Forelimb muscle (tissue), 1 donor: Measurements from ENCODE around the gene RILP. TPM values are rescaled to one million over a fixed set of nuclear protein-coding genes. Genes with fewer than 3 reads are reported as not detected.

Experiments
- DNase-seq: peaks from one replicate; pipeline ENCODE4 v3.0.0-alpha.2; 2013; ENCODE audit warnings: low read depth
- polyA plus RNA-seq: library from polyadenylated mRNA; unstranded; fragments of 120-200 nt; gene quantifications from one replicate; pipeline ENCODE4 v1.2.1, GENCODE V29; 2013; ENCODE audit not compliant: insufficient read length

RILP gene
- polyA plus RNA-seq, 1 donor = 2.7 TPM

DNA sequence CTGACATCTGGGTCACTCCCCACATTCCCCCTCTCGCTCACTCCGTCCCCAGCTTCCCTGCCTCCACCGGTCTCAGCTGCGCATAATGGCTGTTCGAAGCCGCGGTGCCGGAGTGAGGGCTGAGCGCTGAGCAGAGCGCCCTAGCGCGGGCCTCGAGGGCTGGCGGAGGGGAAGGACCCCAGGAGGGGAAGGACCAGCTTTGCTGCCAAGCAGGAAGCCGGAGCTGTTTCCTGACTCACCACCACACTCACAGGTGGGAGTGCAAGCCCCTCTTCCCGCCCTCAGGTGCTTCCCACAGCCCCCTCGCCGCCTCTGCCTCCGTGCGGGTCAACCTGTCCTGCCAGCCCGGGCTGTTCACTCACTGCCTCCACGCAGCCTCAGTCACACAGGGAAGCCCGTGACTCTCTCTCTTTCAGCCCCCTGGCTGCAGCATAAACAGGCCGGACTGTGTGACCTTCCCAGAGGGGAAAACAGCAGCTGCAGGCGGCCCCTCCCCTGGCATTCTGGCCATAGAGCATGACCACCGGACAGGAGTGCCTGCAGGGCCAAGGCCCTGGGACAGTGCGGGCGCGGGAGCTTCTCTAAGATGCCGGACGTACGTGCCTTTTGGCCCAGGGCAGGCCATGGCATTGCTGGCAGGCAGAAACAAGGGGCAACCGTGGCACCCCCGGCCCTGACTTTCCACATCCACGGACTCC, 44.7 kb downstream of the RILP start:
- DNase-seq = no peak

- no peak for DNase-seq
These were observed 48.1 kb downstream of the RILP start for GRCh38 chr17:1601571-1601970.

DNA sequence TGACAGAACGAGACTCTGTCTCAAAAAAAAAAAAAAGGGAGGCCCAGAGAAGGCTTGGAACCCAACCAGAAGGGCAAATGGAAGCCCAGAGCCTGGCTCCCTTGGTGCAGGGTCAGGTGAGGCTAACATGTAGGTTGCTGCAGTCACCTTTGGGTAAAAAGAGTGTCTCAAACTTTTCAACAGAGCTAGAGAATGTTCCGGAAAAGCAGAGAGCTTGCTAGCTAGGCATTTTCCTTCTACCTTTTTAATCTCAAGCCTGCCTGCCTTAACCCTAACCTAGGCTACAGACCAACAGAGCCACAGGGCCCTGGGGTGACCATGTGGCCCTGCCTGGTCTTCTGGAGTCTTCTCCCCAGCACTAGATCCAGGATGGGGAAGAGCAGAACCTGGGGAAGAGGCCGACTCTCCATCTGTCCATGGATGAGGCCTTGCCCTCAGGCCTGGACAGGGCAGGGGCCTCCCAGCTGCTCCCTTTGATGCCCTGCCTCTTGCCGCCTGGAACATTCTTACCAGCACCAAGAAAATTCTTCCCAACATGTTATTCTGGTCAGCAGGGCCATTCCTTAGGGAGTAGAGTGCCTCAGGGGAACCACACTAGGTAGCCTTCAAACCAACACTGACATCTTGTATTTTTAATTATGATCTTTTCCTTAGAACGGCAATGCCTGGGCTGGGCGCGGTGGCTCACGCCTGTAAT, 51.1 kb downstream of the RILP start:
- no peak for DNase-seq

GRCh38 chr17:1597861-1598342, 51.8 kb downstream of the RILP start:
- DNase-seq = no peak

Other genes starting within 250 kb of the RILP start
- gene YWHAE, start 249.6 kb downstream of the RILP start, polyA plus RNA-seq = 713 TPM
- gene CRK, start 193.6 kb downstream of the RILP start, polyA plus RNA-seq = 40.4 TPM
- 81.1 TPM for gene MYO1C, start 157.2 kb downstream of the RILP start, polyA plus RNA-seq
- 27.5 TPM for gene INPP5K, start 133.3 kb downstream of the RILP start, polyA plus RNA-seq
- gene PITPNA, start 87.1 kb downstream of the RILP start, polyA plus RNA-seq = 25.3 TPM
- gene SLC43A2, start 21.0 kb downstream of the RILP start, polyA plus RNA-seq = 3.9 TPM
- 7.1 TPM for gene SCARF1, start 4.1 kb downstream of the RILP start, polyA plus RNA-seq
- 161 TPM for gene PRPF8, start 35.0 kb upstream of the RILP start, polyA plus RNA-seq
- 5.3 TPM for gene TLCD2, start 60.5 kb upstream of the RILP start, polyA plus RNA-seq
- gene WDR81, start 74.8 kb upstream of the RILP start, polyA plus RNA-seq = 14.5 TPM
- 2.4 TPM for gene SERPINF2, start 93.0 kb upstream of the RILP start, polyA plus RNA-seq
- gene SERPINF1, start 112.2 kb upstream of the RILP start, polyA plus RNA-seq = 313 TPM
- gene SMYD4, start 180.0 kb upstream of the RILP start, polyA plus RNA-seq = 7.9 TPM
- 46.4 TPM for gene RPA1, start 180.1 kb upstream of the RILP start, polyA plus RNA-seq